Measurements from ENCODE around the gene PRR18. TPM values are rescaled to one million over a fixed set of nuclear protein-coding genes. Genes with fewer than 3 reads are reported as not detected.

Gene PRR18
- total RNA-seq, 2 experiments from 2014 or later, result not detected

GRCh38 chr6:166289207-166290060, 18.8 kb downstream of the PRR18 start:
- H3K9me3 Mint-ChIP-seq, result no peaks in the 10 kb centered on the region
- no peak overlapping the region for H3K4me3 Mint-ChIP-seq
- no peaks in the 10 kb centered on the region for H3K36me3 Mint-ChIP-seq (ENCODE audit: low read depth)
- H3K27ac Mint-ChIP-seq, result no peak overlapping the region
- H3K4me1 Mint-ChIP-seq, result no peaks in the 10 kb centered on the region
- peaks cover 25% of the 10 kb centered on the region for H3K27me3 Mint-ChIP-seq
- CTCF ChIA-PET, result no interaction called here
- no peak for DNase-seq
- POLR2A ChIA-PET, result no interaction called here

DNA sequence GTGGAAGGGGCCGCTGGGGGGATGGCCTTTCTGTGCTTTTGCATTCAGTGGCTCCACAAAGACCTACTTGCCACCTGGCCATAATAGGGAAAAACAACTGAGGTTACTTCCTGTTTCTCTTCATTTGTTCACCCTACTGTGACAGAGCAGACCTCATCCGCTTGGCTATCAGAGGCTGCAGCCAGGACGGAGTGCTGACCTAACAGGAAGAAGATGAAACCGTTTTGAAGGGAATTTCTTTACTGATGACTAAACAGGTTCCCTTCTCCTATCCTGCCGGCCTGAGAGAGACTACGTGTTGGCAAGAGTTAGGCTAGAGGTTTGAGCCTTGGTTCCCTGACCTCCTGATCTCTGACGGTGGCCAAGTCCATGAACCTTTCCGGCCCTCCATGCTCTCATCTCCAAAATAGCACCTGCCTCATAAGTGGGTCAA, 21.3 kb downstream of the PRR18 start:
- POLR2A ChIA-PET, result no interaction called here
- H3K9me3 Mint-ChIP-seq, result no peaks in the 10 kb centered on the region
- H3K4me1 Mint-ChIP-seq, result no peaks in the 10 kb centered on the region
- peaks cover 13% of the 10 kb centered on the region for H3K27me3 Mint-ChIP-seq
- no peak for DNase-seq
- H3K4me3 Mint-ChIP-seq, result no peak overlapping the region
- H3K36me3 Mint-ChIP-seq (ENCODE audit: low read depth), result no peaks in the 10 kb centered on the region
- CTCF ChIA-PET, result no interaction called here
- no peak overlapping the region for H3K27ac Mint-ChIP-seq

DNA sequence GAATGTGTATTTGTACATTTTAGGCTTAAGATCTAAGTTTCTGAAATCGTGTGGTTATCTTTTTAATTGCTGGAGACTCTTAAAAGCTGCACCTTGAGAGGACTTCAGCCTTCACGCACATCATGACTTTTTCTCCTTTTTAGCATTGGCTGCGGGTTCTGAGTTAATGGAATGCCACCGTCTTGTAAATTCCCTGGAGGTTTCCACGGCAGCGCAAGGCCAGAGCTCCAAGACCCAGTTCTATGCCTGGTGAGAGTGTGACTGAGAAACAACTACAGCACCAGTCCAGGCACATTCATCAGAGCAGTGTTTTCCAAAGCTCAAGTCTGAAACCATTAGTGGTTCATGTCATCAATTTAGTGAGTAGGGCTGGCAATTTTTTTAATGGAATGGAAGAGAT, 23.0 kb downstream of the PRR18 start:
- CTCF ChIA-PET, result no interaction called here
- Mint-ChIP-seq H3K27ac (no peak overlapping the region), H3K4me1 (no peaks in the 10 kb centered on the region), H3K36me3 (ENCODE audit: low read depth) (no peaks in the 10 kb centered on the region), H3K4me3 (no peak overlapping the region), H3K27me3 (peaks cover 9% of the 10 kb centered on the region), H3K9me3 (no peaks in the 10 kb centered on the region)
- POLR2A ChIA-PET, result no interaction called here
- DNase-seq, result no peak

- Mint-ChIP-seq H3K9me3 (no peaks in the 10 kb centered on the region), H3K4me3 (no peak overlapping the region), H3K27me3 (peaks cover 9% of the 10 kb centered on the region), H3K36me3 (ENCODE audit: low read depth) (no peaks in the 10 kb centered on the region), H3K4me1 (no peaks in the 10 kb centered on the region), H3K27ac (no peak overlapping the region)
- CTCF ChIA-PET, result no interaction called here
- DNase-seq, result no peak
- POLR2A ChIA-PET, result no interaction called here
These were observed 23.6 kb downstream of the PRR18 start for GRCh38 chr6:166284640-166285039.

DNA sequence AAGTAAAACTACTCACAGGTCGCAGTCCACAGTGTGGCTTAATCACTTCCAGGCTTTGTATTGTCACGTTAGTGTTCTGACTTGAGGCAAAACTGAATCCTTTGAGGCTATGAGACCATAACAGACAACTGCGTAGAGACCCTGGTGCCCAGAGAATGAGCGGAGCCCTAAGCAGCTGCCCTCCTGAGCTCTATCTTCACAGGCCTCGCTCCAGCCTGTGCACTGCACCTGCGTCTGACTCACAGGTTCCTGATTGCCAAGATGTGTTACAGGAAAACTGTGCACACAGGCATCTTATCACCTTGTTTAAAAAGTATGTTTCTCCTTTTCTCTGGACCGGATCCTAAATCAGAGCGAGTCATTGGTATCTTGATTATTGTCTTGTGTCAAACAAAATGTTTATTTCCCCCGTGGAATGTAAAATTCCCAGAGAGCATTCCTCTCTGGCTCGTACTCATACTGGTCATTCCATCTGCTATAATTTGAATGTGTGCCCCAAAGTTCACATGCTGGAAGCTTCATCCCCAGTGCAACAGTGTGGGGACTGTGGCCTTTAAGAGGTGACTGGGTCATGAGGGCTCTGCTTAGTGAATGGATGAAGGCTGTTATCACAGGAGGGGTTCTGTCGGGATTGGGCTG, 25.7 kb downstream of the PRR18 start:
- ChIA-PET POLR2A (no interaction called here), CTCF (interaction anchor here (1.0 kb wide), 1 partner anchor 20 kb away, joined by 3 read pairs; no protein-coding TSS in a partner anchor)
- peaks cover 12% of the 10 kb centered on the region for H3K27me3 Mint-ChIP-seq
- DNase-seq, result no peak
- no peaks in the 10 kb centered on the region for H3K36me3 Mint-ChIP-seq (ENCODE audit: low read depth)
- no peak overlapping the region for H3K27ac Mint-ChIP-seq
- no peaks in the 10 kb centered on the region for H3K9me3 Mint-ChIP-seq
- H3K4me3 Mint-ChIP-seq, result no peak overlapping the region
- no peaks in the 10 kb centered on the region for H3K4me1 Mint-ChIP-seq

DNA sequence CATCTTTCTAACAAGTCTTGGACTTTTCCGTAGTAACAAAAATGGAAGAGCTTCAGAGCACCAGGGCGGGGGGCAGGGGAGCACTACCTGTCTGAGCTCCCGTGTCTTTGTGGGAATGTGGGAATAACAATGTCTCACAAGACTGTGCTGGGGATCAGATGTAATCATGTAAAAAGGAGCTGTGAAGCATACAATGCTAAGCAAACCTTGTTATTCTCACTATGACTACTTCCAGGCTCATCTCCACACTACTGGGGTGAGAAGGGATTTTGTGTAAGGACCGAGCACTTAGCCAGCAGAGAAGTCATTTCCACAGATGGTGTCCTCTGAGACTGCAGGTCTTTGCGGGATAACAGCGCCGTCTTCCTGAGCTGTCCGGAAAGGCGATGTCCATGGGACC, 27.1 kb downstream of the PRR18 start:
- ChIA-PET CTCF (interaction anchor here (1.1 to 1.7 kb wide), 4 partner anchors 12 to 100 kb away, joined by 3 to 4 read pairs (median 3); no protein-coding TSS in a partner anchor), POLR2A (no interaction called here)
- H3K4me1 Mint-ChIP-seq, result peaks cover 1% of the 10 kb centered on the region
- H3K27me3 Mint-ChIP-seq, result peaks cover 17% of the 10 kb centered on the region
- no peak for DNase-seq
- no peaks in the 10 kb centered on the region for H3K36me3 Mint-ChIP-seq (ENCODE audit: low read depth)
- H3K27ac Mint-ChIP-seq, result peak overlapping the region; percentile 60
- H3K9me3 Mint-ChIP-seq, result no peaks in the 10 kb centered on the region
- H3K4me3 Mint-ChIP-seq, result no peak overlapping the region

- ChIA-PET POLR2A (no interaction called here), CTCF (no interaction called here)
- H3K27me3 Mint-ChIP-seq, result peaks cover 13% of the 10 kb centered on the region
- no peak overlapping the region for H3K4me3 Mint-ChIP-seq
- no peaks in the 10 kb centered on the region for H3K36me3 Mint-ChIP-seq (ENCODE audit: low read depth)
- H3K27ac Mint-ChIP-seq, result no peak overlapping the region
- peaks cover 8% of the 10 kb centered on the region for H3K4me1 Mint-ChIP-seq
- no peaks in the 10 kb centered on the region for H3K9me3 Mint-ChIP-seq
- DNase-seq, result no peak
These were observed 28.9 kb downstream of the PRR18 start for GRCh38 chr6:166279393-166279679.

DNA sequence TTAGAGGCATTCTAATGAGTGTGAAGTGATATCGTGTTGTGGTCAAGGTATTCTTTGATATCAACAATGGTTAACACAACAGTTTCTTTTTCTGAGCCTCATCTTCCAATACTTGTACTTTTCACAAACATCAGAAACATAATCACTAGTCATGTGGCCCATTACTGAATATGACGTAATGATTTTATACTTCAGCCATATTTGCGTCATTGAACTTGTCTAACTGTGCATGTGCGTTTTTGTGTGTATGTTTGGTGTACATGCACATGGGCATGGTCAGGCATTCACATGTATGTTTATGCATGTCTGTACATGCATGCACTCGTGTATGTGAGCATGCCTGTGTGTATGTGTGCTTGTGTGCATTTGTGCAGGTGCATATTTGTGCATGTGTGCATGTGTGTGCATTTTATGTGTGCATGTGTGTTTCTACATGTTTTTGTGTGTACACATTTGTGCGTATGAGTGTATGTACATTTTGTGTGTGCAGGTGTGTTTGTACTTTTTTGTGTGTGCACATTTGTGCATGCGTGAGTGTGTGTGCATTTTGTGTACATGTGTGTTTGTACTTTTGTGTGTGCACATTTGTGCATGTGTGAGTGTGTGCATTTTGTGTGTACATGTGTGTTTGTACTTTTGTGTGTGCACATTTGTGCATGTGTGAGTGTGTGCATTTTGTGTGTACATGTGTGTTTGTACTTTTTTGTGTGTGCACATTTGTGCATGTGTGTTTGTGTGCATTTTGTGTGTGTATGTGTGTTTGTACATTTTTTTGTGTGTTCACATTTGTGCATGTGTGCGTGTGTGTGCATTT, 29.4 kb downstream of the PRR18 start:
- no peak for DNase-seq
- ChIA-PET POLR2A (no interaction called here), CTCF (no interaction called here)
- H3K4me3 Mint-ChIP-seq, result no peak overlapping the region
- H3K4me1 Mint-ChIP-seq, result peaks cover 8% of the 10 kb centered on the region
- peaks cover 15% of the 10 kb centered on the region for H3K27me3 Mint-ChIP-seq
- no peaks in the 10 kb centered on the region for H3K36me3 Mint-ChIP-seq (ENCODE audit: low read depth)
- H3K27ac Mint-ChIP-seq, result no peak overlapping the region
- H3K9me3 Mint-ChIP-seq, result no peaks in the 10 kb centered on the region

- POLR2A ChIA-PET, result no interaction called here
- Mint-ChIP-seq H3K36me3 (ENCODE audit: low read depth) (no peaks in the 10 kb centered on the region), H3K4me3 (no peak overlapping the region), H3K27ac (no peak overlapping the region), H3K9me3 (no peaks in the 10 kb centered on the region), H3K4me1 (peaks cover 8% of the 10 kb centered on the region), H3K27me3 (peaks cover 15% of the 10 kb centered on the region)
- DNase-seq, result no peak
- CTCF ChIA-PET, result no interaction called here
These were observed 30.2 kb downstream of the PRR18 start for GRCh38 chr6:166277892-166278578.

DNA sequence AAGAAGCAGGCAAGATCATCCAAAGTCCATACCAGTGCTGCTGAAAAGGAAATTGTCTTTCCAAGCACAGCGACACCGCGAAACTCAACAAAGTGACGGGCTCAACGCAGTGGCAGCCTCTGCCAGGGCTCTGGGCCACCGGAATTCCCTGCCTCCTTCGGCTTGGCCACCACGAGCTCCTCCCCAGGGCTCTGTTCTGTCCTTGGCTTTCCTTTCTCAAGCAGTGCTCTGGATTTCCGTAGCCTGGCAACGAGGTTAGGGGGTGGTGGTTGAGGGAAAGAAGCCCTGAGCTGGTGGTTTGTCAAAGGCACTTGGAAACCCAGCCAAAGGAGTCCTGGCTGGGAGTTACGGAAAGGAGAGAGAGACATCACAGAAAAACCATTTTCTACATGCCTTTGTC, 31.2 kb downstream of the PRR18 start:
- Mint-ChIP-seq H3K4me3 (no peak overlapping the region), H3K27me3 (peaks cover 15% of the 10 kb centered on the region), H3K27ac (no peak overlapping the region), H3K36me3 (ENCODE audit: low read depth) (no peaks in the 10 kb centered on the region), H3K9me3 (no peaks in the 10 kb centered on the region), H3K4me1 (peaks cover 8% of the 10 kb centered on the region)
- POLR2A ChIA-PET, result no interaction called here
- CTCF ChIA-PET, result interaction anchor here (1.6 kb wide), 1 partner anchor 11 kb away, joined by 3 read pairs; no protein-coding TSS in a partner anchor
- DNase-seq, result no peak

DNA sequence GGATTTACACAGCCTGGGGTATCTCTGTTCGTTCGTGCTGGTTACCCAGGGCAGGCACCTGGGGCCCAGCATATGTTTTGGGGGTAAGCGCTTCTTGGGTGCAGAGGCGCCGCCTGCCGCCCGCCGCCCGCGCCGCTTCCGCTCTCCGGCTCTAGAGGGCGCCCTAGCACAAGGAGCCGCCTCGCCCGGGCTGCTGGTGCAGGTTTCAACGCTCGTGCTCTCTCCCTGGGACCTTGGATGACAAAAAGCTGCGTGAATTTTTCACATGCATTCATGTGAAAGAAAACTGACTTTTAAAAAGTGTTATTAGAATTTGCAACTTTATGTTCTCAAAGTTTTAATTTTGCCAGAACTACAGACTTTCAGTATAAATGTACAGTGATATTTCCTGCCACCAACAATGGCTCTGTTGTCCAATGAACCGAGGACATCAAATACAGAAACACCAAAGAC, 32.5 kb downstream of the PRR18 start:
- no peaks in the 10 kb centered on the region for H3K36me3 Mint-ChIP-seq (ENCODE audit: low read depth)
- H3K27me3 Mint-ChIP-seq, result peaks cover 12% of the 10 kb centered on the region
- peak; percentile 69 for DNase-seq
- H3K9me3 Mint-ChIP-seq, result no peaks in the 10 kb centered on the region
- CTCF ChIA-PET, result interaction anchor here (0.6 to 1.6 kb wide), 4 partner anchors 10 to 125 kb away, joined by 3 to 4 read pairs (median 3); no protein-coding TSS in a partner anchor
- H3K4me3 Mint-ChIP-seq, result no peak overlapping the region
- H3K4me1 Mint-ChIP-seq, result peaks cover 8% of the 10 kb centered on the region
- POLR2A ChIA-PET, result no interaction called here
- H3K27ac Mint-ChIP-seq, result no peak overlapping the region

GRCh38 chr6:166274739-166275370, 33.3 kb downstream of the PRR18 start:
- Mint-ChIP-seq H3K4me3 (no peak overlapping the region), H3K9me3 (no peaks in the 10 kb centered on the region), H3K27ac (no peak overlapping the region), H3K27me3 (peaks cover 12% of the 10 kb centered on the region), H3K36me3 (ENCODE audit: low read depth) (no peaks in the 10 kb centered on the region), H3K4me1 (peaks cover 8% of the 10 kb centered on the region)
- DNase-seq, result no peak
- ChIA-PET POLR2A (no interaction called here), CTCF (no interaction called here)

All from activated CD4-positive, alpha-beta T cell treated with anti-CD3 and anti-CD28 coated beads, Interleukin-2, amount 10 ng/mL, durations not matched to agents 7 days and 5 days (primary cell).